GM12878 (cell line): ENCODE results near the gene TBCD. TPM values are rescaled to one million over a fixed set of nuclear protein-coding genes. Genes with fewer than 3 reads are reported as not detected.
A peak's percentile ranks its signal among the peaks of the same experiment; 100 is the strongest.

Experiments
- ATAC-seq: fragments of 200-7000 bp; cut with Tn5 transposase; 3 replicates; pipeline ENCODE4 v1.9.1; 2020; ENCODE audit warnings: mild to moderate bottlenecking, moderate library complexity
- BruUV-seq: library from RNA; stranded (reverse); fragments of 400-500 nt; replicated peaks from 2 replicates; lab custom pipeline; 2021; lab: Mats Ljungman, UMichigan
- CTCF ChIA-PET: fragments of 300-600 bp; sonication (Branson Sonifier 250); formaldehyde crosslinking; extraction: SDS; loops from one replicate; lab custom pipeline; 2021; ENCODE audit warnings: inconsistent platforms; lab: Yijun Ruan, JAX
- POLR2A ChIA-PET: fragments of 350-600 bp; formaldehyde crosslinking; extraction: SDS; loops from one replicate; lab custom pipeline; 2021; ENCODE audit warnings: inconsistent platforms; lab: Charles Lee
- RAD21 ChIA-PET: fragments of 300-600 bp; sonication (Branson Sonifier 250); formaldehyde crosslinking; loops from one replicate; lab custom pipeline; 2023; ENCODE audit warnings: antibody characterized with exemption; ENCODE audit not compliant: unreplicated experiment; lab: Charles Lee
- SMC1A ChIA-PET: fragments of 300-600 bp; sonication (Branson Sonifier 250); formaldehyde crosslinking; loops from one replicate; lab custom pipeline; 2023; ENCODE audit not compliant: unreplicated experiment, uncharacterized antibody; lab: Charles Lee
- DNase-seq: peaks from one replicate; pipeline ENCODE4 v3.0.0-alpha.2; 2011; ENCODE audit warnings: low read depth, low spot score
- FAIRE-seq: peaks from 3 replicates; lab custom pipeline; 2011; peaks lifted over from hg19 to GRCh38; lab: Jason Lieb, UNC
- H2AFZ ChIP-seq: 2 replicates; pipeline ENCODE4 v1.6.0; 2011; ENCODE audit warnings: low read depth, low read length, control low read depth; ENCODE audit not compliant: control insufficient read depth
- H3K27ac ChIP-seq: 2 replicates; pipeline ENCODE4 v1.5.1; 2011; ENCODE audit warnings: control low read depth; ENCODE audit not compliant: control insufficient read depth, insufficient read depth
- H3K27me3 ChIP-seq, 2 experiments: replicated peaks in 1 of 2; 2 replicates each; pipeline versions ENCODE4 v1.6.0 to v1.6.1; 2011; ENCODE audit warnings: low read length in 1 of 2; ENCODE audit not compliant: control insufficient read depth in 2 of 2, insufficient read depth in 2 of 2
- H3K36me3 ChIP-seq, 2 experiments: 2 replicates each; pipeline ENCODE4 v1.5.1; 2011; ENCODE audit warnings: low read length in 1 of 2; ENCODE audit not compliant: control insufficient read depth in 2 of 2, insufficient read depth in 2 of 2
- H3K4me1 ChIP-seq: 2 replicates; pipeline ENCODE4 v1.6.1; 2011; ENCODE audit warnings: mild to moderate bottlenecking, low read length, moderate library complexity, mixed read lengths; ENCODE audit not compliant: control insufficient read depth, insufficient read depth
- H3K4me2 ChIP-seq: 2 replicates; pipeline ENCODE4 v1.6.0; 2011; ENCODE audit warnings: control low read depth; ENCODE audit not compliant: control insufficient read depth, insufficient read depth
- H3K4me3 ChIP-seq: fragments of 200-600 bp; sonication (generic); 2 replicates; pipeline ENCODE4 v1.5.1; 2016
- H3K79me2 ChIP-seq: 2 replicates; pipeline ENCODE4 v1.6.0; 2011; ENCODE audit warnings: low read length; ENCODE audit not compliant: control insufficient read depth, insufficient read depth
- H3K9ac ChIP-seq: 2 replicates; pipeline ENCODE4 v1.8.0; 2011; ENCODE audit warnings: low read length, control low read depth, mixed read lengths; ENCODE audit not compliant: control insufficient read depth, insufficient read depth
- H3K9me3 ChIP-seq: replicated peaks from 3 replicates; pipeline ENCODE4 v1.5.1; 2011; ENCODE audit warnings: mild to moderate bottlenecking, low read length; ENCODE audit not compliant: control insufficient read depth, insufficient read depth
- H4K20me1 ChIP-seq: 2 replicates; pipeline ENCODE4 v1.6.0; 2011; ENCODE audit not compliant: control insufficient read depth, insufficient read depth
- ASH2L ChIP-seq: fragments of 300-600, 200-600 bp; sonication (generic); IDR thresholded peaks from 2 replicates; pipeline ENCODE4 v1.6.1; 2017; ENCODE audit warnings: low read depth, mild to moderate bottlenecking, borderline replicate concordance
- FOXK2 ChIP-seq: fragments of 450-650 bp; IDR thresholded peaks from 2 replicates; pipeline ENCODE4 v1.6.1; 2017; ENCODE audit warnings: mild to moderate bottlenecking, moderate library complexity
- HDAC6 ChIP-seq: fragments of 200-600 bp; sonication (generic); IDR thresholded peaks from one replicate; pipeline ENCODE4 v1.8.0; 2017; ENCODE audit warnings: antibody characterized with exemption; ENCODE audit not compliant: unreplicated experiment
- RAD21 ChIP-seq: IDR thresholded peaks from 2 replicates; pipeline ENCODE4 v1.6.1; 2011; ENCODE audit warnings: mild to moderate bottlenecking, low read depth, low read length, moderate library complexity; ENCODE audit not compliant: insufficient read depth
- TARDBP ChIP-seq: IDR thresholded peaks from 2 replicates; pipeline ENCODE4 v1.6.1; 2016; ENCODE audit warnings: borderline replicate concordance
- ZNF217 ChIP-seq: fragments of 450-650 bp; IDR thresholded peaks from 2 replicates; pipeline ENCODE4 v1.6.1; 2017; ENCODE audit warnings: antibody characterized with exemption, mild to moderate bottlenecking
- WGBS: methylation state at CpG from one replicate; pipeline ENCODE4 v1.1.6; 2016; ENCODE audit warnings: low lambda C conversion rate; ENCODE audit not compliant: insufficient replicate concordance, insufficient coverage; ENCODE audit errors: missing lambda C conversion rate; 5-methylcytosine and 5-hydroxymethylcytosine counted together
- in situ Hi-C: fragments of 300-500 bp; cut with MboI; formaldehyde crosslinking; loops from 9 replicates; pipeline ENCODE4 v1.14.3; 2018; ENCODE audit warnings: mixed read lengths
- intact Hi-C: fragments of 100-400 bp; cut with micrococcal nuclease; formaldehyde crosslinking; loops from one replicate; pipeline ENCODE4 v1.14.2; 2022; ENCODE audit not compliant: unreplicated experiment
- polyA plus RNA-seq, 11 experiments: library from polyadenylated mRNA; depleted of rRNA in 4 of 11; unstranded in 6 of 11; stranded (reverse) in 5 of 11; fragments of >200 nt; fragmentation: Nextera tagmentation in 4 of 11; fragmentation: Illumina TruSeq in 1 of 11; extraction: Ambion mirVana in 4 of 11; extraction: Trizol in 1 of 11; gene quantifications; 1 replicate in 1 of 11; 2 replicates in 10 of 11; pipeline versions ENCODE4 v1.2.1 to v1.2.3, GENCODE V29; 2011 to 2016; ENCODE audit warnings: inconsistent platforms in 2 of 11, missing spikeins in 2 of 11, low read depth in 1 of 11
- total RNA-seq, 4 experiments: library from RNA; depleted of rRNA in 3 of 4; stranded (reverse); fragments of >200 nt in 3 of 4; fragmentation: Illumina TruSeq in 1 of 4; extraction: Trizol in 1 of 4; gene quantifications; 2 replicates each; pipeline versions ENCODE4 v1.2.1 to v1.2.3, GENCODE V29; 2013 to 2021
- TF ChIP-seq, protein P1 (sequence below): IDR thresholded peaks from 2 replicates; pipeline ENCODE4 v1.6.1; 2012; ENCODE audit warnings: low read depth, low read length, improper control_type of control experiment
- TF ChIP-seq, protein P2 (sequence below): fragments of 150-350 bp; IDR thresholded peaks from 2 replicates; pipeline ENCODE4 v1.6.1; 2016; ENCODE audit warnings: low read depth, low read length

TBCD gene
- total and polyA plus RNA-seq, 10 of the 15 experiments (the other 5 are each of a cell fraction or from before 2014, with no cell fraction given), result 10.3 to 114 (median 52.4) TPM

DNA sequence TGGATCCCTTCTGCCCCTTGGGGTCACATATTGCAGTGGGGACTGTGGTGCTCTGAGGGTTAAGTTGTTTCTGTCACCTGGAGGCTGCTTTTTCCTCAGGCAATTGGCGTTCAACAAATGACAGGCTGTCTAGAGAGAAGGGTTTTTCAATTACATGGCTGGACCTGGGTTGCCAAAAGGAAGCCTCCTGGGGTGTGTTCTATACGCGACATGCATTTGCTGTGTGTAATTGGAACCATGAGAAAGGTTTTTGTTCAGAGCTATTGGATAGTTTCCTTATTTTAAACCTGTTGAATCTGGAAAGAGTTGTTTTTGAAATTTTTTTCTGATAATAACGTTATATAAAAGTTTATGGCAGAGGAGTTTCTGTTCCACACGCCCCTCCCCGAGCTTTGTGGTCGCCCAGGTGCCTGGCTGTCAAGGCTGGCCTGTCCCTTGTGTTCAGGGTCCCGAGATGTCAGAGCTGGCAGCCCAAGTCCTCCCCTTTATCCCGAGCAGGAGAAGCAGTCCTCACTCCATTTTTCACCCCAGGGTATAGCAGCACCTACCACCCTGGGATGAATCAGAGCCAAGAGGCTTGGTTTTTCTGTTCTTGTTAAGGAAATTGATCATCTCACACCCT, 114.0 kb downstream of the TBCD start:
- ChIA-PET POLR2A (interaction anchor here (0.6 to 3.3 kb wide), 2 partner anchors 12 to 147 kb away, joined by 3 to 9 read pairs; no protein-coding TSS in a partner anchor), RAD21 (interaction anchor here (0.6 to 2.7 kb wide), 3 partner anchors 19 to 84 kb away, joined by 3 to 17 read pairs (median 4); no protein-coding TSS in a partner anchor), SMC1A (interaction anchor here (1.0 to 1.1 kb wide), 2 partner anchors 10 to 84 kb away, joined by 3 to 4 read pairs; no protein-coding TSS in a partner anchor), CTCF (interaction anchor here (1.1 to 1.5 kb wide), 2 partner anchors 49 to 84 kb away, joined by 4 to 5 read pairs; no protein-coding TSS in a partner anchor)
- intact Hi-C loops (loop anchor here (2.0 to 10.0 kb wide), 2 partner anchors 49 to 81 kb away; no protein-coding TSS in a partner anchor), in situ Hi-C loops (no loop called here)
- peak overlapping the region; percentile 98 for H3K27ac ChIP-seq
- TF ChIP-seq, protein P1, sequence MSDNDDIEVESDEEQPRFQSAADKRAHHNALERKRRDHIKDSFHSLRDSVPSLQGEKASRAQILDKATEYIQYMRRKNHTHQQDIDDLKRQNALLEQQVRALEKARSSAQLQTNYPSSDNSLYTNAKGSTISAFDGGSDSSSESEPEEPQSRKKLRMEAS, result no peak
- TF ChIP-seq TARDBP (no peak), FOXK2 (no peak)
- WGBS, result 85% methylated on average over 9 of the region's 9 CpGs
- no peaks in the 10 kb centered on the region for H3K9me3 ChIP-seq
- H4K20me1 ChIP-seq, result no peaks in the 10 kb centered on the region
- no peaks in the 10 kb centered on the region for H3K27me3 ChIP-seq
- H3K79me2 ChIP-seq, result peaks cover 61% of the 10 kb centered on the region
- DNase-seq, result no peak
- peaks cover 5 to 12% of the 10 kb centered on the region in 2 experiments; a peak in 3 of 4 replicates for H3K36me3 ChIP-seq
- FAIRE-seq, result no peak
- H3K4me1 ChIP-seq, result peaks cover 72% of the 10 kb centered on the region
- peak overlapping the region; percentile 31; the same call in 1 of the 2 replicates for H3K4me3 ChIP-seq
- TSS peak; percentile 32 for BruUV-seq
- peak overlapping the region; percentile 93 for H3K4me2 ChIP-seq
- H3K9ac ChIP-seq, result peak overlapping the region; percentile 15; the same call in 1 of the 2 replicates
- H2AFZ ChIP-seq, result no peak overlapping the region
- no peak for ATAC-seq

- DNase-seq (no peak), ATAC-seq (no peak), FAIRE-seq (no peak)
- BruUV-seq, result no TSS peak
- POLR2A ChIA-PET, result no interaction called here
- CTCF ChIA-PET, result interaction anchor here (1.5 kb wide), 1 partner anchor 48 kb away, joined by 5 read pairs; no protein-coding TSS in a partner anchor
- no peak overlapping the region; the same call in 1 of the 2 replicates for H3K9ac ChIP-seq
- RAD21 ChIA-PET, result no interaction called here
- in situ Hi-C loops (no loop called here), intact Hi-C loops (loop anchor here (10.0 kb wide), 1 partner anchor 82 kb away; no protein-coding TSS in a partner anchor)
- H3K4me2 ChIP-seq, result peak overlapping the region; percentile 93
- H3K4me1 ChIP-seq, result peaks cover 76% of the 10 kb centered on the region
- no peaks in the 10 kb centered on the region for H4K20me1 ChIP-seq
- no peaks in the 10 kb centered on the region for H3K27me3 ChIP-seq
- no peak overlapping the region for H3K4me3 ChIP-seq
- 96% methylated on average over 11 of the region's 11 CpGs for WGBS
- H3K36me3 ChIP-seq, result peaks cover 7 to 13% of the 10 kb centered on the region in 2 experiments; a peak in 3 of 4 replicates
- SMC1A ChIA-PET, result interaction anchor here (1.0 to 1.1 kb wide), 2 partner anchors 9 to 85 kb away, joined by 3 to 4 read pairs; no protein-coding TSS in a partner anchor
- peak overlapping the region; percentile 98; the same call in 1 of the 2 replicates for H3K27ac ChIP-seq
- H3K9me3 ChIP-seq, result no peaks in the 10 kb centered on the region
- no peak overlapping the region for H2AFZ ChIP-seq
- peaks cover 55% of the 10 kb centered on the region for H3K79me2 ChIP-seq
- no peak for TF ChIP-seq HDAC6
- no peak for TF ChIP-seq RAD21
- TF ChIP-seq ASH2L, result no peak
- no peak for TF ChIP-seq ZNF217
- TF ChIP-seq, protein P2, sequence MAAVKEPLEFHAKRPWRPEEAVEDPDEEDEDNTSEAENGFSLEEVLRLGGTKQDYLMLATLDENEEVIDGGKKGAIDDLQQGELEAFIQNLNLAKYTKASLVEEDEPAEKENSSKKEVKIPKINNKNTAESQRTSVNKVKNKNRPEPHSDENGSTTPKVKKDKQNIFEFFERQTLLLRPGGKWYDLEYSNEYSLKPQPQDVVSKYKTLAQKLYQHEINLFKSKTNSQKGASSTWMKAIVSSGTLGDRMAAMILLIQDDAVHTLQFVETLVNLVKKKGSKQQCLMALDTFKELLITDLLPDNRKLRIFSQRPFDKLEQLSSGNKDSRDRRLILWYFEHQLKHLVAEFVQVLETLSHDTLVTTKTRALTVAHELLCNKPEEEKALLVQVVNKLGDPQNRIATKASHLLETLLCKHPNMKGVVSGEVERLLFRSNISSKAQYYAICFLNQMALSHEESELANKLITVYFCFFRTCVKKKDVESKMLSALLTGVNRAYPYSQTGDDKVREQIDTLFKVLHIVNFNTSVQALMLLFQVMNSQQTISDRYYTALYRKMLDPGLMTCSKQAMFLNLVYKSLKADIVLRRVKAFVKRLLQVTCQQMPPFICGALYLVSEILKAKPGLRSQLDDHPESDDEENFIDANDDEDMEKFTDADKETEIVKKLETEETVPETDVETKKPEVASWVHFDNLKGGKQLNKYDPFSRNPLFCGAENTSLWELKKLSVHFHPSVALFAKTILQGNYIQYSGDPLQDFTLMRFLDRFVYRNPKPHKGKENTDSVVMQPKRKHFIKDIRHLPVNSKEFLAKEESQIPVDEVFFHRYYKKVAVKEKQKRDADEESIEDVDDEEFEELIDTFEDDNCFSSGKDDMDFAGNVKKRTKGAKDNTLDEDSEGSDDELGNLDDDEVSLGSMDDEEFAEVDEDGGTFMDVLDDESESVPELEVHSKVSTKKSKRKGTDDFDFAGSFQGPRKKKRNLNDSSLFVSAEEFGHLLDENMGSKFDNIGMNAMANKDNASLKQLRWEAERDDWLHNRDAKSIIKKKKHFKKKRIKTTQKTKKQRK, result no peak
Observed at GRCh38 chr17:82866590-82867191, 114.8 kb downstream of the TBCD start.
